NAMALWA (cell line): ENCODE results near the gene SKAP1.

Experiments used
- DNase-seq: peaks from one replicate; pipeline ENCODE4 v3.0.0-alpha.2; 2015; ENCODE audit warnings: low spot score

Gene SKAP1

GRCh38 chr17:48241770-48242497 lies 188.1 kb downstream of the SKAP1 start:
- no peak for DNase-seq

- no peak for DNase-seq
Measured at GRCh38 chr17:48241131-48241591, 188.9 kb downstream of the SKAP1 start.

- DNase-seq: no peak
Measured at GRCh38 chr17:48240562-48241130, 189.4 kb downstream of the SKAP1 start.

- DNase-seq: no peak
Measured at GRCh38 chr17:48240122-48240521, 189.9 kb downstream of the SKAP1 start.

- no peak for DNase-seq
Measured at GRCh38 chr17:48239603-48239995, 190.4 kb downstream of the SKAP1 start.

- no peak for DNase-seq
Measured at GRCh38 chr17:48238933-48239602, 190.9 kb downstream of the SKAP1 start.

- no peak for DNase-seq
Measured at GRCh38 chr17:48237456-48237855, 192.6 kb downstream of the SKAP1 start.

- DNase-seq: no peak
Measured at GRCh38 chr17:48236681-48237134, 193.3 kb downstream of the SKAP1 start.

GRCh38 chr17:48234922-48235321 lies 195.1 kb downstream of the SKAP1 start:
- no peak for DNase-seq

- DNase-seq: no peak
Measured at GRCh38 chr17:48231995-48232959, 197.7 kb downstream of the SKAP1 start.

GRCh38 chr17:48229936-48230335 lies 200.1 kb downstream of the SKAP1 start:
- no peak for DNase-seq

- peak; percentile 29 for DNase-seq
Measured at GRCh38 chr17:48228720-48229119, 201.3 kb downstream of the SKAP1 start.

GRCh38 chr17:48225725-48226567 lies 204.1 kb downstream of the SKAP1 start:
- DNase-seq: no peak

- no peak for DNase-seq
Measured at GRCh38 chr17:48223945-48224344, 206.1 kb downstream of the SKAP1 start.

GRCh38 chr17:48219617-48220016 lies 210.4 kb downstream of the SKAP1 start:
- no peak for DNase-seq

- DNase-seq: peak; percentile 27
Measured at GRCh38 chr17:48215583-48216139, 214.4 kb downstream of the SKAP1 start.

GRCh38 chr17:48213797-48214196 lies 216.2 kb downstream of the SKAP1 start:
- DNase-seq: no peak

- no peak for DNase-seq
Measured at GRCh38 chr17:48211787-48212186, 218.2 kb downstream of the SKAP1 start.

GRCh38 chr17:48211011-48211410 lies 219.0 kb downstream of the SKAP1 start:
- no peak for DNase-seq

GRCh38 chr17:48209973-48210372 lies 220.0 kb downstream of the SKAP1 start:
- DNase-seq: no peak
